MCF 10A (cell line): ENCODE measurements around the gene ATP5F1A. TPM values are rescaled to one million over a fixed set of nuclear protein-coding genes. Genes with fewer than 3 reads are reported as not detected.

Experiments
- Bru-seq: library from RNA; stranded (reverse); fragments of 400-500 nt; gene quantifications from one replicate; lab custom pipeline; 2021; lab: Mats Ljungman, UMichigan
- BruChase-seq, 2 experiments: library from RNA; stranded (reverse); fragments of 400-500 nt; gene quantifications; one replicate each; lab custom pipeline; 2021; lab: Mats Ljungman, UMichigan
- BruUV-seq: library from RNA; stranded (reverse); fragments of 400-500 nt; replicated peaks from 2 replicates; lab custom pipeline; 2021; lab: Mats Ljungman, UMichigan
- CTCF ChIA-PET: fragments of 300-600 bp; sonication (Branson Sonifier 250); formaldehyde crosslinking; extraction: SDS; loops from one replicate; lab custom pipeline; 2021; ENCODE audit warnings: antibody characterized with exemption, inconsistent platforms; lab: Yijun Ruan, JAX
- POLR2A ChIA-PET: fragments of 300-600, 350-650 bp; sonication (Branson Sonifier 250); formaldehyde crosslinking; extraction: SDS; loops from one replicate; lab custom pipeline; 2020; ENCODE audit warnings: antibody characterized with exemption, inconsistent platforms; lab: Yijun Ruan, JAX
- DNase-seq: peaks from one replicate; pipeline ENCODE4 v3.0.0-alpha.2; 2018; ENCODE audit not compliant: unreplicated experiment
- H3K27ac Mint-ChIP-seq: one replicate; pipeline ENCODE4 v1.8.0; 2022; ENCODE audit warnings: mild to moderate bottlenecking, low read depth, mixed read lengths; ENCODE audit not compliant: unreplicated experiment
- H3K27me3 Mint-ChIP-seq: one replicate; pipeline ENCODE4 v1.8.0; 2022; ENCODE audit warnings: mixed read lengths; ENCODE audit not compliant: insufficient read depth, unreplicated experiment
- H3K36me3 Mint-ChIP-seq: one replicate; pipeline ENCODE4 v1.8.0; 2022; ENCODE audit warnings: mild to moderate bottlenecking, moderate library complexity, mixed read lengths; ENCODE audit not compliant: insufficient read depth, unreplicated experiment
- H3K4me1 Mint-ChIP-seq: one replicate; pipeline ENCODE4 v1.8.0; 2022; ENCODE audit warnings: mixed read lengths; ENCODE audit not compliant: insufficient read depth, unreplicated experiment
- H3K4me3 Mint-ChIP-seq: one replicate; pipeline ENCODE4 v1.8.0; 2022; ENCODE audit warnings: mild to moderate bottlenecking, moderate library complexity, mixed read lengths; ENCODE audit not compliant: unreplicated experiment
- H3K9me3 Mint-ChIP-seq: one replicate; pipeline ENCODE4 v1.8.0; 2022; ENCODE audit warnings: mixed read lengths; ENCODE audit not compliant: unreplicated experiment
- CTCF ChIP-seq: fragments of 200-600 bp; IDR thresholded peaks from one replicate; pipeline ENCODE4 v1.8.0; 2022; ENCODE audit warnings: antibody characterized with exemption, mild to moderate bottlenecking; ENCODE audit not compliant: unreplicated experiment
- intact Hi-C: fragments of 100-400 bp; cut with micrococcal nuclease; formaldehyde crosslinking; loops from 2 replicates; pipeline ENCODE4 v1.14.1; 2022
- long read RNA-seq: library from polyadenylated mRNA; stranded (forward); transcript quantifications from one replicate; pipeline ENCODE4 v2.0.0, GENCODE V29; 2022
- total RNA-seq: library from RNA; stranded (reverse); gene quantifications from 2 replicates; pipeline ENCODE4 v1.2.3, GENCODE V29; 2022

The ATP5F1A gene
- total RNA-seq (363 and 458 TPM in 2 replicates), Bru-seq, nascent RNA (percentile 88 among the genes with signal in this experiment), BruChase-seq, experiment 1, labeled RNA remaining after a 6-hour chase (percentile 96 among the genes with signal in this experiment), BruChase-seq, experiment 2, labeled RNA remaining after a 2-hour chase (percentile 91 among the genes with signal in this experiment)
- long read RNA-seq, full-length matches to known transcripts, result 1,840 of 2,026 reads
- long read RNA-seq, partial matches to known transcripts, result 136 of 2,026 reads
- long read RNA-seq, other reads (novel, unspliced or antisense), result 50 of 2,026 reads

- H3K36me3 Mint-ChIP-seq, result peaks cover 32% of the 10 kb centered on the region
- H3K4me1 Mint-ChIP-seq, result peaks cover 5% of the 10 kb centered on the region
- CTCF ChIA-PET, result interaction anchor here (1.3 kb wide), 1 partner anchor 25 kb away, joined by 4 read pairs; no protein-coding TSS in a partner anchor
- intact Hi-C loops, result no loop called here
- peak within 1 kb of the TSS; percentile 93 for H3K27ac Mint-ChIP-seq
- DNase-seq, result peak; percentile 79
- BruUV-seq, result no TSS peak
- POLR2A ChIA-PET, result interaction anchor here (0.6 to 3.4 kb wide), 20 partner anchors 9 to 1052 kb away, joined by 3 to 40 read pairs (median 3); partner anchors contain the start of gene HDHD2
- H3K4me3 Mint-ChIP-seq, result peak within 1 kb of the TSS; percentile 91
- H3K9me3 Mint-ChIP-seq, result no peaks in the 10 kb centered on the region
- no peaks in the 10 kb centered on the region for H3K27me3 Mint-ChIP-seq
- no peak for TF ChIP-seq CTCF
Measured at GRCh38 chr18:46097801-46098615, at the start of gene ATP5F1A. Gene ATP5F1A (minus strand): TSS chr18:46098296. CDS start chr18:46098231, 65 bp downstream.

GRCh38 chr18:46141199-46141598 lies 43.1 kb upstream of the ATP5F1A start:
- no TSS peak for BruUV-seq
- Mint-ChIP-seq H3K9me3 (no peaks in the 10 kb centered on the region), H3K27me3 (no peaks in the 10 kb centered on the region), H3K36me3 (no peaks in the 10 kb centered on the region), H3K4me3 (no peak overlapping the region), H3K4me1 (no peaks in the 10 kb centered on the region), H3K27ac (no peak overlapping the region)
- no peak for TF ChIP-seq CTCF
- no peak for DNase-seq
- ChIA-PET CTCF (interaction anchor here (0.8 kb wide), 1 partner anchor 294 kb away, joined by 3 read pairs; no protein-coding TSS in a partner anchor), POLR2A (no interaction called here)
- intact Hi-C loops, result no loop called here

GRCh38 chr18:46140173-46140572 lies 42.1 kb upstream of the ATP5F1A start:
- no peak overlapping the region for H3K4me3 Mint-ChIP-seq
- POLR2A ChIA-PET, result interaction anchor here (0.7 kb wide), 1 partner anchor 41 kb away, joined by 3 read pairs; no protein-coding TSS in a partner anchor
- no peaks in the 10 kb centered on the region for H3K36me3 Mint-ChIP-seq
- no TSS peak for BruUV-seq
- no peaks in the 10 kb centered on the region for H3K4me1 Mint-ChIP-seq
- H3K27ac Mint-ChIP-seq, result no peak overlapping the region
- DNase-seq, result no peak
- no peaks in the 10 kb centered on the region for H3K27me3 Mint-ChIP-seq
- TF ChIP-seq CTCF, result no peak
- intact Hi-C loops, result no loop called here
- CTCF ChIA-PET, result interaction anchor here (0.6 to 2.2 kb wide), 4 partner anchors 8 to 33 kb away, joined by 3 to 8 read pairs (median 4); no protein-coding TSS in a partner anchor
- H3K9me3 Mint-ChIP-seq, result no peaks in the 10 kb centered on the region
